ENCODE data around the gene RTP5.

DNA sequence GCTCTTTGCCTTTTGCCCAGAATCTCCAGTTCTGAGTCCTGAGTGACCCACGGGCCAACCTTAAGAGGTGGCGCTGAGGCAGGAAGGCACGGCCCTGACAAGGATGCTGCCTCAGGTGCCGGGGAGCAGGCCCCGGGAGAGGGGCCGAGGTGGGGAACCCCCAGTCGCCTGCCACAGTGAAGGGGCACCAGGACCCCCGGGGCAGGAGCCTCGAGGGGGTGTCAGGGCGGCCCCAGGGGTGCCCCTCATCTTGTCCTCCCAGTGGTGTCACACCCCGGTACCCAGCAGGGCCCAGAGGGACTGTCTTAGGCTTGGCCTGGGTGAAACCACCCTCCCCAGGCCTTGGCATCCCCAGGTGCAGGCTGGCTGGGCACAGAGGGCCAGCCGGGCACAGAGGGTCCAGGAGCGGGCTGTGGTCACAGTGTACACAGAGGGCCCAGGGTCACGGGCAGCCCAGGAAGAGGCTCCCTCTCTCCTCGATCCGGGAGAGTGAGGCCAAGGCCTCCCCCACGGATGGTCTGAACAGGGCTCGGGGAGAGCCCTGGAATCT, 11.9 kb upstream of the RTP5 start:
- TF ChIP-seq CTCF (IDR thresholded peaks at IDR 0.05), result no peak
- TF ChIP-seq MXI1 (IDR thresholded peaks at IDR 0.05; ENCODE audit: low read depth, low read length), result no peak
- no peak for TF ChIP-seq POLR2AphosphoS5 (IDR thresholded peaks at IDR 0.05; ENCODE audit: low read depth, low read length)
- TF ChIP-seq YY1 (IDR thresholded peaks at IDR 0.05; ENCODE audit: low read depth), result no peak
- no peak for TF ChIP-seq TEAD4 (IDR thresholded peaks at IDR 0.05; ENCODE audit: borderline replicate concordance, insufficient read depth)
- TF ChIP-seq RFX5 (IDR thresholded peaks at IDR 0.05; ENCODE audit: low read length), result no peak
- TF ChIP-seq REST (IDR thresholded peaks at IDR 0.05; ENCODE audit: low read depth, low read length), result no peak
- no peak for TF ChIP-seq MEF2A (IDR thresholded peaks at IDR 0.05; ENCODE audit: borderline replicate concordance, low read depth)
- TF ChIP-seq TAF1 (IDR thresholded peaks at IDR 0.05; ENCODE audit: borderline replicate concordance, low read depth, low read length), result no peak
- no peak for TF ChIP-seq RAD21 (IDR thresholded peaks at IDR 0.05; ENCODE audit: low read length)
- TF ChIP-seq ZBTB33 (IDR thresholded peaks at IDR 0.05; ENCODE audit: borderline replicate concordance, low read depth), result no peak
